ENCODE results near the gene ESM1. TPM values are rescaled to one million over a fixed set of nuclear protein-coding genes. Genes with fewer than 3 reads are reported as not detected.

The ESM1 gene
- total and polyA plus RNA-seq, 2 of the 8 experiments (the other 6 are each of a cell fraction or from before 2014, with no cell fraction given): not detected

DNA sequence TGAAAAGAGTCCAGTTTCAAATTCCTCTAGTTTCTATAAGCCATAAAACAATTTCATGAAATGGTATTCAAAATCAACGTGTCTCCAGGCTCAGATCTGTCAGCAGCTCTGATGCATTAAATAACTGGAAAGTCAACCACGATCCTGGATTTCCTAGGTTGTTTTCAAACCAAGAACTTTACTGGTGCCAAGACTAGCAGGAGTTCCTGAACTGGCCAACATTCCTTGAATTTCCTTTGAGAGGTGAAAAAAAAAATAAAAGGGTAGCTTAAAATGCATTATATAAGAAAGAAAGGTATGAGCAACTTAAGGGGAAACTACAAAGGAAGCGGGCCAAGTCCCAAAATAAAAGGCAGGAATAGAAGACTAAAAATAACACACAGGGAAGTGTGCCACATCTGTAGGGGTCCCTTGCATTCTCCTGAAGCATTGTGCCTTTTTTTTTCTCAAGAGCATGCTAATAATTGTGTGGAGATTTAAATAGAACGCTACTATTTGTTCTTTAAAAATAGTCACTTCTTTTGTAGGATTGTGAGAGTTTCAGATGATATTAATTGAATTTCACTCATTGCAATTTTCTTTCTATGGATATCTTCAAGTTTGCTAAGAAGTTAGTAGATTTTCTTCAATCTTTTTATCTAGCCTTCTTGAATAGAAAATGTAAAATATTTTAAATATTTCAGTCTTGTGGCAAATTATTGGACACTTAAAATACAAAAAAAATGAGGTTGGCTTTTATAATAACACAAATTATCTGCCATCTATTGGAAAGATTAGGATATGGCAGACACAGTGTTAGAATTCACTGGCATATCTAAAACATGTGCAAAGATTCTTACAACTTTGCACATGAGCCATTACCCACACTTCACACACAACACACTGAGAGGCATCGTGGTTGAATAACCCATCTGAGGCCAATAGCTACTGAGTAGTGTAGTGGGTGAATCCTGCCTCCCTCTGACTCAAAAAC lies 15.3 kb downstream of the ESM1 start:
- no peak overlapping the region for H3K23ac ChIP-seq (ENCODE audit: insufficient read length)
- H2AK5ac ChIP-seq (ENCODE audit: low read depth, low read length): no peak overlapping the region
- TF ChIP-seq CHD2 (IDR thresholded peaks at IDR 0.05; ENCODE audit: low read length): no peak
- TF ChIP-seq TEAD4 (IDR thresholded peaks at IDR 0.05; ENCODE audit: low read depth, low read length): no peak
- no peak for TF ChIP-seq HDAC2 (IDR thresholded peaks at IDR 0.05; ENCODE audit: borderline replicate concordance in 1 of 2, low read depth in 2 of 2, low read length in 2 of 2)
- TF ChIP-seq CBX8 (IDR thresholded peaks at IDR 0.05; ENCODE audit: borderline replicate concordance, low read depth, low read length): no peak
- no peak for TF ChIP-seq PHF8 (conservative IDR thresholded peaks at IDR 0.05; ENCODE audit: low read depth, low read length)
- TF ChIP-seq SP1 (IDR thresholded peaks at IDR 0.05; ENCODE audit: low read depth, low read length): no peak
- no peak for TF ChIP-seq SIRT6 (IDR thresholded peaks at IDR 0.05; ENCODE audit: low read length)
- no peak for FAIRE-seq
- no peak overlapping the region for H2BK20ac ChIP-seq (ENCODE audit: low read length)
- WGBS, 2 experiments (ENCODE audit: extremely low coverage in 1 of 2, insufficient coverage in 1 of 2, insufficient read length in 1 of 2, insufficient replicate concordance in 2 of 2, low coverage in 1 of 2, low lambda C conversion rate in 2 of 2, missing lambda C conversion rate in 1 of 2): 84% methylated on average over 5 of the region's 5 CpGs; no CpG with 5 or more reads in 1 of the 2 experiments
- no peak overlapping the region for H3K27ac ChIP-seq (ENCODE audit: low read depth, low read length)
- no peak overlapping the region for H2BK12ac ChIP-seq (ENCODE audit: low read depth, low read length)
- H2BK5ac ChIP-seq (ENCODE audit: low read depth, low read length): no peak overlapping the region
- ChIA-PET CTCF (ENCODE audit: partially characterized antibody) (interaction anchor here (1.9 to 6.3 kb wide), 5 partner anchors 11 to 67 kb away, joined by 5 to 57 read pairs (median 7); no protein-coding TSS in a partner anchor), POLR2A (ENCODE audit: partially characterized antibody) (no interaction called here)
- H2BK15ac ChIP-seq (ENCODE audit: low read length): no peak overlapping the region
- H4K20me1 ChIP-seq (replicated peaks in 1 of 2; ENCODE audit: control insufficient read depth in 1 of 2, insufficient read depth in 2 of 2, low read length in 2 of 2): no peaks in the 10 kb centered on the region
- H3K9me3 ChIP-seq (ENCODE audit: insufficient read depth in 2 of 2, low read depth in 1 of 2, low read length in 1 of 2): no peaks in the 10 kb centered on the region; a peak in 1 of 4 replicates
- H3K79me2 ChIP-seq (ENCODE audit: control insufficient read depth in 1 of 2, insufficient read depth in 2 of 2, low read length in 2 of 2): no peaks in the 10 kb centered on the region
- no peak overlapping the region for H3K4me3 ChIP-seq (ENCODE audit: extremely low read depth in 1 of 4, insufficient read depth in 2 of 4, low read depth in 3 of 4, low read length in 4 of 4)
- no peak overlapping the region for H3K9ac ChIP-seq (replicated peaks in 1 of 4; ENCODE audit: extremely low read depth in 1 of 4, low read depth in 3 of 4, low read length in 3 of 4)
- no peak overlapping the region for H2BK120ac ChIP-seq (replicated peaks; ENCODE audit: low read depth, low read length)
- H3K4me1 ChIP-seq (replicated peaks in 1 of 4; ENCODE audit: control insufficient read depth in 3 of 4, insufficient read depth in 4 of 4, low read length in 3 of 4): no peaks in the 10 kb centered on the region
- no peak overlapping the region for H3K4me2 ChIP-seq (ENCODE audit: insufficient read depth in 1 of 2, low read depth in 2 of 2, low read length in 2 of 2)
- no peak overlapping the region for H3K14ac ChIP-seq (ENCODE audit: insufficient read length)
- no peak overlapping the region for H4K5ac ChIP-seq (ENCODE audit: insufficient read length, low read depth, low read length)
- DNase-seq (ENCODE audit: low read depth in 1 of 2, low spot score in 2 of 2): no peak
- H3K27me3 ChIP-seq (replicated peaks in 1 of 4; ENCODE audit: control insufficient read depth in 3 of 4, extremely low read depth in 1 of 4, insufficient read depth in 3 of 4, low read length in 3 of 4): no peaks in the 10 kb centered on the region
- H4K8ac ChIP-seq (ENCODE audit: extremely low read depth, insufficient read depth, low read length): no peak overlapping the region
- H3K36me3 ChIP-seq (ENCODE audit: control insufficient read depth in 2 of 4, insufficient read depth in 4 of 4, low read length in 3 of 4): no peaks in the 10 kb centered on the region
- H3K18ac ChIP-seq (ENCODE audit: extremely low read depth, low read length): no peak overlapping the region
- no peak overlapping the region for H3K4ac ChIP-seq (replicated peaks; ENCODE audit: insufficient read length, low read depth, low read length)
- no peak overlapping the region for H3K56ac ChIP-seq (replicated peaks; ENCODE audit: insufficient read length, low read depth, low read length)
- H3K79me1 ChIP-seq (ENCODE audit: low read depth, low read length): no peaks in the 10 kb centered on the region
- no peak overlapping the region for H4K91ac ChIP-seq (replicated peaks; ENCODE audit: insufficient read length, low read length)
- no peak overlapping the region for H2AFZ ChIP-seq (ENCODE audit: low read length)
- no peaks in the 10 kb centered on the region for H3K23me2 ChIP-seq (ENCODE audit: low read depth, low read length)

Measured in H1 (cell line).